MM.1S (cell line): ENCODE results near the gene BLM.

Experiments used
- DNase-seq: peaks from one replicate; pipeline ENCODE4 v3.0.0-alpha.2; 2015
- H2AFZ ChIP-seq: fragments of 300-600 bp; sonication (generic); 2 replicates; pipeline ENCODE4 v1.6.0; 2016; ENCODE audit warnings: antibody characterized with exemption, low read length
- H3F3A ChIP-seq: fragments of 300-600 bp; sonication (generic); 2 replicates; pipeline ENCODE4 v1.6.1; 2016; ENCODE audit warnings: mild to moderate bottlenecking, antibody characterized with exemption, low read length, moderate library complexity, mixed read lengths; ENCODE audit not compliant: insufficient read depth
- H3K27ac ChIP-seq: fragments of 300-600 bp; sonication (generic); 2 replicates; pipeline ENCODE4 v1.5.1; 2016; ENCODE audit warnings: mild to moderate bottlenecking, low read length
- H3K27me3 ChIP-seq: fragments of 300-600 bp; sonication (generic); replicated peaks from 2 replicates; pipeline ENCODE4 v1.6.0; 2016; ENCODE audit warnings: low read length; ENCODE audit not compliant: insufficient read depth
- H3K36me3 ChIP-seq: fragments of 300-600 bp; sonication (generic); replicated peaks from 2 replicates; pipeline ENCODE4 v1.6.1; 2016; ENCODE audit warnings: mild to moderate bottlenecking, low read length, mixed read lengths; ENCODE audit not compliant: insufficient read depth
- H3K4me1 ChIP-seq: fragments of 300-600 bp; sonication (generic); 2 replicates; pipeline ENCODE4 v1.6.1; 2016; ENCODE audit warnings: low read length, mixed read lengths
- H3K4me2 ChIP-seq: fragments of 300-600 bp; sonication (generic); 2 replicates; pipeline ENCODE4 v1.6.0; 2016; ENCODE audit warnings: low read depth, low read length
- H3K4me3 ChIP-seq: fragments of 300-600 bp; sonication (generic); 2 replicates; pipeline ENCODE4 v1.5.1; 2016; ENCODE audit warnings: low read length, mixed read lengths
- H3K79me2 ChIP-seq: fragments of 300-600 bp; sonication (generic); 2 replicates; pipeline ENCODE4 v1.6.1; 2016; ENCODE audit warnings: mixed run types, low read length, mixed read lengths
- H3K9ac ChIP-seq: fragments of 300-600 bp; sonication (generic); 2 replicates; pipeline ENCODE4 v1.6.1; 2016; ENCODE audit warnings: low read length, mixed read lengths
- H3K9me2 ChIP-seq: fragments of 300-600 bp; sonication (generic); replicated peaks from 2 replicates; pipeline ENCODE4 v1.6.1; 2016; ENCODE audit warnings: mild to moderate bottlenecking, low read length, mixed read lengths; ENCODE audit not compliant: insufficient read depth
- H3K9me3 ChIP-seq: fragments of 300-600 bp; sonication (generic); replicated peaks from 2 replicates; pipeline ENCODE4 v1.6.1; 2016; ENCODE audit warnings: mild to moderate bottlenecking, low read length, mixed read lengths; ENCODE audit not compliant: insufficient read depth
- H4K20me1 ChIP-seq: fragments of 300-600 bp; sonication (generic); 2 replicates; pipeline ENCODE4 v1.6.1; 2016; ENCODE audit warnings: mild to moderate bottlenecking, low read length, moderate library complexity, mixed read lengths; ENCODE audit not compliant: insufficient read depth
- EZH2 ChIP-seq: fragments of 300-600 bp; sonication (generic); optimal IDR thresholded peaks from 2 replicates; pipeline ENCODE3; 2017; ENCODE audit warnings: low read depth, mild to moderate bottlenecking, antibody characterized with exemption, low read length, mixed read lengths
- EZH2phosphoT487 ChIP-seq: fragments of 300-600 bp; sonication (generic); IDR thresholded peaks from 2 replicates; pipeline ENCODE4 v1.6.1; 2018; ENCODE audit warnings: antibody characterized with exemption, low read length
- TF ChIP-seq, protein P1 (sequence below): fragments of 300-600 bp; sonication (generic); IDR thresholded peaks from 2 replicates; pipeline ENCODE4 v1.5.1; 2016; ENCODE audit warnings: antibody characterized with exemption, low read length, mixed read lengths

Gene BLM

DNA sequence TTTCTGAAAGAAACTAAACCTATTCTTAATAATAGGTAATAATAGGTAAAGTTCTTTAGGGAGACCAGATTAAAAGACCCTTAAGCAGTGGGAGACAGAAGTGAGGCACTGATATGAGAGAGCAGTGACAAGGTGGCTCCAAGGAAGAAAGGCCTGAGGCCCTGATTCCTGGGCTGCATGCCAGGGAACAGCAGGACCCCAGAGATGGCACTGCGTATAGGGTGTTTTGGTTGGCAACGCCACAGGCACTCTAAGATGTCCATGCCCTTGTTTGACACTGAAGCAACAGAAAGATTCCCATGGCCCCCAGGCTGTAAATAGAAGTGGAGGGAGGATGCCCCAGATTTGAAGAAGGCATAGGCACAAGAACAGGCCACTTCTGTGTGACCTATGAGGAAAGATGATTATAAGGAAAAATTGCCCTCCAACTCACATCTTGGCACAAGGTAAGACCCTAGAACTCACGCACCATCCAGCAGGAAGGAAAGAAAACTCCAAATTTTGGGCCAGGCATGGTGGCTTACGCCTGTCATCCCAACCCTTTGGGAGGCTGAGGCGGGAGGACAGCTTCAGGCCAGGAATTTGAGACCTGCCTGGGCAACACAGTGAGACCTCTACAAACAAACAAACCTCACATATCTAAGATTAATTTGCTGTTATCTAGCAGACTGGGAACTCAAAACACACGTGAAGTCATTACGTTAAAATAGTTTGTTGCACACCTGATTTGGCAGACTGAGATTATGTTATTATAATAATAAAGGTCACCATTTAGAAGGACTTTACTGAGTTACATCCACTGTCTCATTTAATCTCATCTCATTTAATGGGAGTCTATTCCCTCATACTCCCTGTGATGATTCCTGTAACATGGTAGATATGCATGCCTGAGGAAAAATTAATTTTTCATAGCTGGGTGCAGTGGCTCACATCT, 10.5 kb upstream of the BLM start:
- Histone ChIP-seq H3K9ac (no peak overlapping the region), H3K27me3 (no peaks in the 10 kb centered on the region), H3K9me2 (no peaks in the 10 kb centered on the region), H3K4me1 (peaks cover 13% of the 10 kb centered on the region), H3K4me3 (no peak overlapping the region), H2AFZ (no peak overlapping the region), H3K27ac (no peak overlapping the region), H3K79me2 (no peaks in the 10 kb centered on the region), H4K20me1 (no peaks in the 10 kb centered on the region), H3K4me2 (no peak overlapping the region), H3F3A (peaks cover 10% of the 10 kb centered on the region), H3K36me3 (no peaks in the 10 kb centered on the region), H3K9me3 (no peaks in the 10 kb centered on the region)
- TF ChIP-seq EZH2phosphoT487 (no peak), EZH2 (no peak)
- TF ChIP-seq, protein P1, sequence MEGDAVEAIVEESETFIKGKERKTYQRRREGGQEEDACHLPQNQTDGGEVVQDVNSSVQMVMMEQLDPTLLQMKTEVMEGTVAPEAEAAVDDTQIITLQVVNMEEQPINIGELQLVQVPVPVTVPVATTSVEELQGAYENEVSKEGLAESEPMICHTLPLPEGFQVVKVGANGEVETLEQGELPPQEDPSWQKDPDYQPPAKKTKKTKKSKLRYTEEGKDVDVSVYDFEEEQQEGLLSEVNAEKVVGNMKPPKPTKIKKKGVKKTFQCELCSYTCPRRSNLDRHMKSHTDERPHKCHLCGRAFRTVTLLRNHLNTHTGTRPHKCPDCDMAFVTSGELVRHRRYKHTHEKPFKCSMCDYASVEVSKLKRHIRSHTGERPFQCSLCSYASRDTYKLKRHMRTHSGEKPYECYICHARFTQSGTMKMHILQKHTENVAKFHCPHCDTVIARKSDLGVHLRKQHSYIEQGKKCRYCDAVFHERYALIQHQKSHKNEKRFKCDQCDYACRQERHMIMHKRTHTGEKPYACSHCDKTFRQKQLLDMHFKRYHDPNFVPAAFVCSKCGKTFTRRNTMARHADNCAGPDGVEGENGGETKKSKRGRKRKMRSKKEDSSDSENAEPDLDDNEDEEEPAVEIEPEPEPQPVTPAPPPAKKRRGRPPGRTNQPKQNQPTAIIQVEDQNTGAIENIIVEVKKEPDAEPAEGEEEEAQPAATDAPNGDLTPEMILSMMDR = no peak
- no peak for DNase-seq

DNA sequence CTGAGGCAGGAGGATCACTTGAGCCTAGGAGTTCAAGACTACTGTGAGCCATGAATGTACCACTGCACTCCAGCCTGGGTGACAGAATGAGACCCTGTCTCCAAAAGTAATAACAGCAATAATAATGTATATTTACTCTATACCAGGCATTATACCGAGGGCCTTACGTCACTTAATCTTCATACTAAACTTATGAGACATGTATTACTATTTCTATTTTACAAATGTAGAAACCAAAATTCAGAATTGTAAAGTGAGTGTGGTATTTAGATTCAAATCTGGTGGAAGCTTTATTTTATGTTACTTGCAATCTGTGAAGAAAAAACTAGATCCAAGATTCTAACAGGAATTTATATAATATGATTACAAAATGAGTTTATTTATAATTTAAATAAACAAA, 9.7 kb upstream of the BLM start:
- no peaks in the 10 kb centered on the region for H3K36me3 ChIP-seq
- H3K4me3 ChIP-seq = no peak overlapping the region
- no peaks in the 10 kb centered on the region for H3K9me2 ChIP-seq
- DNase-seq = no peak
- TF ChIP-seq, protein P1 = no peak
- TF ChIP-seq EZH2phosphoT487 = no peak
- no peak for TF ChIP-seq EZH2
- H4K20me1 ChIP-seq = no peaks in the 10 kb centered on the region
- peaks cover 15% of the 10 kb centered on the region for H3F3A ChIP-seq
- H2AFZ ChIP-seq = no peak overlapping the region
- H3K9ac ChIP-seq = no peak overlapping the region
- no peaks in the 10 kb centered on the region for H3K9me3 ChIP-seq
- H3K27ac ChIP-seq = no peak overlapping the region
- H3K4me1 ChIP-seq = peaks cover 19% of the 10 kb centered on the region
- no peaks in the 10 kb centered on the region for H3K27me3 ChIP-seq
- H3K4me2 ChIP-seq = no peak overlapping the region
- H3K79me2 ChIP-seq = no peaks in the 10 kb centered on the region

DNA sequence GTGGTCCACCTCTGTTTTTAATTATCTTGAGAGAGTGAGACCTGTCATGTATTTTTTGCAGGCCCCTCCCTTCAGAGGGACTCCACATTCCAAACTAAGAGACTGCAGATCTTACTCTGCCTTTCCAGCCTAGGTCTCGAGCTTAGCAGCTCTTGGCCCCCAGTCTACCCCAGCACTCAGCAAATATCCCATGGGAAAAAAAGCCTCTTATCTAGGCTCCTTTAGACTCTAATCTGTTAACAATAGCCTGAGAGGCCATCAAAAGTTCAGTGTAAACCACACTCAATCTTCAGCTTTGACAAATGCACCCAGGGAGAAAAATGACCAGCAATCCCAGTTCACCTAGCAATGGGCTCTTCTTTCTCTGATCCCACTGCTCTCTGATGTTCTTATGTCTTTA, 8.6 kb upstream of the BLM start:
- H3K4me2 ChIP-seq = no peak overlapping the region
- no peak for DNase-seq
- H3K27me3 ChIP-seq = no peaks in the 10 kb centered on the region
- no peaks in the 10 kb centered on the region for H3K9me2 ChIP-seq
- no peak overlapping the region for H3K9ac ChIP-seq
- peaks cover 15% of the 10 kb centered on the region for H3F3A ChIP-seq
- no peaks in the 10 kb centered on the region for H3K9me3 ChIP-seq
- no peaks in the 10 kb centered on the region for H4K20me1 ChIP-seq
- no peaks in the 10 kb centered on the region for H3K79me2 ChIP-seq
- no peak for TF ChIP-seq EZH2
- no peak for TF ChIP-seq EZH2phosphoT487
- H3K4me1 ChIP-seq = peaks cover 19% of the 10 kb centered on the region
- no peak overlapping the region for H2AFZ ChIP-seq
- no peak overlapping the region for H3K4me3 ChIP-seq
- H3K27ac ChIP-seq = no peak overlapping the region
- H3K36me3 ChIP-seq = no peaks in the 10 kb centered on the region

DNA sequence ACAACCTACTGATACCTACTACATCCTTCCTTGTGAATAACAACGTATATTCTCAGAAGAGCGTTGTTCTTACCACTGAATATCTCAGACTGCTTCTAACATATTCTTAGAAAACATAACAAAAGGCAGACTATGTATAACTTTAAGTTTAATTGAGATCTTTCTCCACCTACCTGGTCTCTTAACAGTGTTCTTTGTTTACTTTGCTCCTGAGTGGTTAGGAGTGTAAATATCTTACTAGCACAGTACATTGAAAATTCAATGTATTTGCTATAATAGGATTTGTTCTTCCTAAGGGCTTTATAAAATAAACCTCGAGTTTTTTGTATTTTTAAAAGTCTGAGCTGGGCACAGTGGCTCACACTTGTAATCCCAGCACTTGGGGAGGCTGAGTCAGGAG, 7.9 kb upstream of the BLM start:
- H3K9me3 ChIP-seq = no peaks in the 10 kb centered on the region
- H3K36me3 ChIP-seq = no peaks in the 10 kb centered on the region
- no peaks in the 10 kb centered on the region for H3K27me3 ChIP-seq
- H3K9me2 ChIP-seq = no peaks in the 10 kb centered on the region
- no peaks in the 10 kb centered on the region for H3K79me2 ChIP-seq
- no peak for TF ChIP-seq EZH2phosphoT487
- no peak for TF ChIP-seq EZH2
- TF ChIP-seq, protein P1 = no peak
- no peaks in the 10 kb centered on the region for H4K20me1 ChIP-seq
- no peak for DNase-seq
- H3K9ac ChIP-seq = no peak overlapping the region
- H2AFZ ChIP-seq = no peak overlapping the region
- H3F3A ChIP-seq = peaks cover 15% of the 10 kb centered on the region
- H3K27ac ChIP-seq = no peak overlapping the region
- H3K4me3 ChIP-seq = no peak overlapping the region
- peaks cover 19% of the 10 kb centered on the region for H3K4me1 ChIP-seq
- no peak overlapping the region for H3K4me2 ChIP-seq
